IPS-11a (cell line): ENCODE results near the gene SHLD2.
"Not testable (repeated sequence)": the region's sequence is repeated elsewhere in the genome, so short reads cannot be mapped to it uniquely, and the experiment has no call there.

ENCODE experiments used
- H3K4me3 ChIP-seq: one replicate; pipeline ENCODE4 v1.5.1; 2013; ENCODE audit warnings: low read depth, low read length, control low read depth

SHLD2 gene, protein sequence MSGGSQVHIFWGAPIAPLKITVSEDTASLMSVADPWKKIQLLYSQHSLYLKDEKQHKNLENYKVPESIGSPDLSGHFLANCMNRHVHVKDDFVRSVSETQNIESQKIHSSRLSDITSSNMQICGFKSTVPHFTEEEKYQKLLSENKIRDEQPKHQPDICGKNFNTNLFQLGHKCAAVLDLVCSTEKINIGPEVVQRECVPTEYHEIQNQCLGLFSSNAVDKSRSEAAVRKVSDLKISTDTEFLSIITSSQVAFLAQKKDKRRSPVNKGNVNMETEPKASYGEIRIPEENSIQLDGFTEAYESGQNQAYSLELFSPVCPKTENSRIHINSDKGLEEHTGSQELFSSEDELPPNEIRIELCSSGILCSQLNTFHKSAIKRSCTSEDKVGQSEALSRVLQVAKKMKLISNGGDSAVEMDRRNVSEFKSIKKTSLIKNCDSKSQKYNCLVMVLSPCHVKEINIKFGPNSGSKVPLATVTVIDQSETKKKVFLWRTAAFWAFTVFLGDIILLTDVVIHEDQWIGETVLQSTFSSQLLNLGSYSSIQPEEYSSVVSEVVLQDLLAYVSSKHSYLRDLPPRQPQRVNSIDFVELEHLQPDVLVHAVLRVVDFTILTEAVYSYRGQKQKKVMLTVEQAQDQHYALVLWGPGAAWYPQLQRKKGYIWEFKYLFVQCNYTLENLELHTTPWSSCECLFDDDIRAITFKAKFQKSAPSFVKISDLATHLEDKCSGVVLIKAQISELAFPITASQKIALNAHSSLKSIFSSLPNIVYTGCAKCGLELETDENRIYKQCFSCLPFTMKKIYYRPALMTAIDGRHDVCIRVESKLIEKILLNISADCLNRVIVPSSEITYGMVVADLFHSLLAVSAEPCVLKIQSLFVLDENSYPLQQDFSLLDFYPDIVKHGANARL

DNA sequence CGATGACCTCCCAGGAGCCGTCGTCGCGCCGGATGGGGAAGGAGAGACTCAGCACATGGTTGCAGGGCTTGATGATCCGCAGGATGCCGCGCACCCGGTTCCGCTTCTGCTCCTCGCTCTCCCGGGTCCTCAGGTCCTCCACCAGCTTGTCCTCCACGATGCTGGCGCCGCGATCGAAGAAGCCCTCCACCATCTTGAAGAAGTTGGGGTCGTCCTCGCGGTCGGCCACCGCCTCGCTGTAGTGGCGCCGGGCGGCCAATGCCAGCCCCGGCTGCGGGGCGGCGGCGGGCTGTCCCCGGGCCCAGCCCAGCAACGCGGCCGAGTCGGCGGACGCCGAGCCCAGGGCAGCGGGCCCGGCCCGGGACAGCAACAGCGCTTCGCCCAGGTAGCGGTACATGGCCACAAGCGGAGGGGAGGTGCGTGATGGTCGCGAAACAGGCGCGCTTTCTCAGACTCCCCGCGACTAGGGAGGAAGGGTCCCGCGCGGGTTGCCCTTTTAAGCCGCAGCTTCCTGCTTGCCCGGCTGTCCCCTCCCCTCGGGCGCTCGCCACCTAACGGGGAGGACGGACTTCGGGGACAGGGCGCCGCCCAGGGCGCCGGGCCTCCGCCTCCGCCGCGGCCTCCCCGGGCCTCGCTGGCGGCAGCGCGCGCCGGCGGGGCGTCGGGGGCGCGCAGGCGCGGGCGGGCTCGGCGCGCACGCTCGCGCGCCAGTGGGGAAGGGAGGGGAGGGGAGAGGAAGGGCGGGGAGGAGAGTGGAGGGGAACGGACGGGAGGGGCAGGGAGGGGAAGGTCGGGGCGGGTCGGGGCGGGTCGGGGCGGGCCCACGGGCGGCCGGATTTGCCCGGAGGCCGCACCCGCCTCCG is at the start of gene SHLD2, which contains the start of gene GLUD1:
SHLD2 (plus strand) TSS at position 834 of the 863 bp plus-strand sequence. CDS start 56,149 bp downstream, outside the sequence.
GLUD1 (minus strand) TSS at position 471 of the 863 bp plus-strand sequence; CDS start at position 397, 74 bp downstream.
- peak within 1 kb of the TSS; percentile 64 for H3K4me3 ChIP-seq

DNA sequence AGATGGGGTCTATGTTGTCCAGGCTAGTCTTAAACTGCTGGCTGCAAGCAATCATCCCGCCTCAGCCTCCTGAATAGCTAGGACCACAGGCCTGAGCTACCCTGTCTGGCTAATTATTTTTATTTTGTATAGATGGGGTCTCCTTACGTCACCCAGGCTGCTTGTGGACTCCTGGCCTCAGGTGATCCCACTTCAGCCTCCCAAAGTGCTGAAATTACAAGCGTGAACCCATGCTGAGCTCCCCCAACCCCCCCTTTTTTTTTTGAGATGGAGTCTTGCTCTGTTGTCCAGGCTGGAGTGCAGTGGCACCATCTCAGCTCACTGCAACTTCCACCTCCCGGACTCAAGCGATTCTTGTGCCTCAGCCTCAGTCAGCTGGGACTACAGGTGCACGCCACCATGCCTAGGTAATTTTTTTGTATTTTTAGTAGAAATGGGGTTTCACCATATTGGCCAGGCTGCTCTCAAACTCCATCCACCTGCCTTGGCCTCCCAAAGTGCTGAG is 49.5 kb upstream of the SHLD2 start:
- H3K4me3 ChIP-seq: no peak overlapping the region

DNA sequence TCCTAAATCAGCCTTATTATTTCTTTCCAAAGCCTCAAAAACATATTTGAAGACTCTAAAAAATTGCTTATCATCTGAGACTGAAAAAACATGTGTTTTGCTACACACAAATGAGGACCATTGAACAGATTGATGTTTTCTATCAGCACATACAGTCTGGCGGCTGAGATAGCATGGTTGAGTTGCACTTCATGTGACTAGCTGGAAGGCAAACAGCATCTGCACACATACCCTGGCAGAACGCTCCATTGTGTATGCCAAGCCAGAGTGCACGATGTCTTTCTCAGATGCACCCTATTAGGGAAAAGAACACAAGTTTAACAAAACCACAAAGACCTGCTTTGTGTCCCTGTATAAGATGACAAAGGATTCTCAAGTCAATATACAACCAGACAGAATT is 41.9 kb upstream of the SHLD2 start:
- no peak overlapping the region for H3K4me3 ChIP-seq

DNA sequence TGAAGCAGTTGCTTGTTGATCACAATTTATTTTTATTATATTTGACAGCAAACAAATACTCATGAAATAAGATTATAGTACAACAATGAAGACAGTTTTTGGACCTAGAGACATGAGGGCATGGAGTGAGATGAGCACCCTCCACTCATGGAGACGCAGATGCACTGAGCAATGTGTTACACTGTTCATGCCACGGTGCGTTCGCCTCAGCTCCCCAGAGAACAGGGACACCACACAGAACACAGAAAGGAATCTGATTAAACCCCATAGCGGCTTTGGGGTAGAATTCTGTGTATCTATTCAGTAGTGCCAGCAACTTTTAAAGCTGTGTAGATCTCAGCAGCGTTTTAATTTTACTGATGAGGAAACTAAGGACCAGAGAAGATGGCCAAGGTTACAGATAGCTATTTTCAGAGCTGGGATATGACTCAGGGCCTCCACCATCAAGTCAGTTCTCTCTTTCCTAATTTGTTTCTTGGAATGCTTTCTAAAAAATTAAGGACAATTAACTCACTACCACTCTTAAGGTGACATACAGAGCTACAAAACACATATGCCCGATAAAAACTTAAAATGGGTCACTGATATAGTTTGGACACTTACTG is 41.3 kb upstream of the SHLD2 start:
- no peak overlapping the region for H3K4me3 ChIP-seq

DNA sequence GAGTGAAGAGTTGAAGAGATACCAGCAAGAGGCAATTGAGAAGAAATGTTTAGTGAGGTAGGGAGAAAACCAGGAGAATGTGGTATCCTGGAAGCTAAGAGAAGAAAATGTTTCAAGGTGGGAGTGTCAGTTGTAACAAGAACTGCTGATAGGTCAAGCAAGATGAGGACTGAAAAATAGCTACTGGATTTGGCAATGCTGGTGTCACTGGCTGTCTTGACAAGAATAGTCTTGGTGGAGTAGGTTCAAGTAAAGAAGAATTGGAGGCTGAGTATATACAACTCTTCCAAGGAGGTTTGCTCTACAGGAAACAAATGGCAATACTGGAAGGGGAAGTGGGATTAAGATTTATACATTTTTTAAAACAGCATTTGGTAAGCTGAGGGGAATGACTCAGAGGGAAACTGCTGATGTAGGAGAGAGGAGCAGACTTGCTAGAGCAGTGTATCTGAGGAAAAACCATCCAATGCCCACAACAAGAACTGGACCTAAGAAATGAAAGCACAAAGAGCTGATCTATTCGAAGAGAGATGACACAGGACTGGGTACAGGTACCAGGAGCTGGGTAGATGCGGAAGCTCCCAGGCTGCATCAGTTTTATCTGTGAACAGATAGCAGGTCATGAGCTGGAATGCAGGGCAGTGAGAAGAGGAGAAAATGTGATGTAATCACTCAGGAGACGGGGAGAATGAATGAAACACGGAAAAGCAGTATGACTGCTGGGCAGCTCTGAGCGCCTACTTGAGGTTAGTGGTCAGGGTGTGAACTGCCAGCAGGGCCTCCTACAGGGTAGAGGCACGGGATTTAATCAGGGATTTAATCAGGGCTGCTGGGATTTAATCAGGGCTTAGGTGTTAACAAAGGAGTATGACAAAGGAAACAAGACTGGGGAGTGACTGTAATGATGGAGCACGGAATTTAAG is 40.4 kb upstream of the SHLD2 start:
- H3K4me3 ChIP-seq: no peak overlapping the region

DNA sequence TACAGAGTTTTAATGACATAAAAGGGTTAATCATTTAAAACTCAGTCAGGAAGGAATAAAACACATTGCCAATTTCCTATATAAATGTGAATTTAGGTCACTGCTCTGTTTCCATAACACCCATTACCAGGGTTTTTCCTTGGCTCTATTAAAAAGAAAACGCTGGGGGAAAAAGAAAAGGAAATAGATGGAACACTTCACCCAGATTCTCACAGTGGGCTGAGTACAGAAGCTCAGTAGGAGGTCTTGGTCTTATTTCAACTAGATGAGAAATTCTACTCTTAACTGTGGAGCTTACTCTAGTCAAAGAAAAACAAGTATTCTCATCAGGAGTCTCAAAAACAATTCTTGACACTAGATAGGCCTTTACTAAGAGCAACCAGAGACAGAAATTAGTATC is 36.8 kb upstream of the SHLD2 start:
- no peak overlapping the region for H3K4me3 ChIP-seq

DNA sequence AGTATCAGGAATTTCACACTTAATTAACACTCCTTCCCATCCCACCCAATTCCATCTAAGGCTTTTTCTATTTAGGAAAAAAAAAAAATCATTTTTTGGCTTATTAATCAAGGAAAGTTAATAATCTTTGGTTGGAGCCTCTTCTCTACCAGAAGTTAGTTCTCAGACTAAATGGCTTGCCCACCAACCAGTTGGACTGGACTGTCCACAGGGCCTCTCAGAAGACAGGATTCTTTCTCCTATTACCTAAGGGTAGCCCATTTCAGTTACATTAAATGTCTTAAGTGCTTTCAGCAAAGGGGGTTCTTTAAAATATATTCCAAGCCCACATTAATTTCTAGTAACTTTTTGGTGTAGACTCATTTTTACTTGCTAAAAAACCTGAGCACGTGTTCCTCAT is 35.6 kb upstream of the SHLD2 start:
- H3K4me3 ChIP-seq: no peak overlapping the region

DNA sequence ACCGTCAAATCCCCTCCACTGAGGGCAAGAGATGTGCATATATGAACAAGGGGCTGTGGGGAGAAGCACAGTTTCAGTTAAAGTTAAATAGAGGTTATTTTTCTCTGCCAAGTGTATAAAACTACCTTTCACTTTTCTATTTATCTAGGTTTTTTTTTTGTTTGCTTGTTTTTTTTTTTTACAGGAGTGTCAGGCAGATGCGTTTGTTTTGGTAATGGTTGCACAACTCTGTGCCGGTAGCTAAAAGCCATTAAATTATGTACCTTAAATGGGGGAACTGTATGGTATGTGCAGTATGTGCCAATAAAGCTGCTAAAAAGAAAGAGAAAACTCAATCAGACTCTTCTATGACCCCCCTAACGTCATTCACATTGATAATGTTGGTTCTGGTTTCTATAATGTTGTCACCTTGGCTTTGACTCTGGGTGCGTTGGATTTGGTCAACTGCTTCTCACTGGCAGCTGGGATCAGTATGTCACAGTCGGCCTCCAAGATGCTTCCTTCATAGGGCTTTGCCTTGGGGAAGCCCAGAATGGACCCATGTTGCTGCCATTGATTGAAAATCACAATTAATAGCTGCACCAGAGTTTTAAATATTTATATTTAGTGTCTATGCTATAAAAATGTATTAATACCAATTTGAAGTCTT is 34.6 kb upstream of the SHLD2 start:
- no peak overlapping the region for H3K4me3 ChIP-seq

DNA sequence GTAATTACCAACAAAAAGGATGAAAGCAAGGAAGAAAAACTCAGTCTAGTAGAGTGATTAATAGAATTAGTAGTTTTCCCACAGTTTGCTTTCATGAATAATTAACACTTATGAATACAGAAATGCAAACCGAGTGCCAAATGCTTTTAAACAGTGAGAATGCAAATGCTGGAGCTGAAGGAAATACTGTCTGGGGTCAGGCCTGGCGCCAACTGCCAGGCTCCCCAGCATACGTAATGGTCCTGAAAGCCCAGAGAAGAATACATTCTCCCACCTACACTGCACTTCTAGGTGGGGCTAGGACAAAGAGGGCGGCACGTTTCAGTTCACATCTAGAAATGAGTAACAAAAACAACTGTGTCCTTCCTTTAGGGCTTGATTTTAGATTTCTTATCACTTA is 30.4 kb upstream of the SHLD2 start:
- no peak overlapping the region for H3K4me3 ChIP-seq

DNA sequence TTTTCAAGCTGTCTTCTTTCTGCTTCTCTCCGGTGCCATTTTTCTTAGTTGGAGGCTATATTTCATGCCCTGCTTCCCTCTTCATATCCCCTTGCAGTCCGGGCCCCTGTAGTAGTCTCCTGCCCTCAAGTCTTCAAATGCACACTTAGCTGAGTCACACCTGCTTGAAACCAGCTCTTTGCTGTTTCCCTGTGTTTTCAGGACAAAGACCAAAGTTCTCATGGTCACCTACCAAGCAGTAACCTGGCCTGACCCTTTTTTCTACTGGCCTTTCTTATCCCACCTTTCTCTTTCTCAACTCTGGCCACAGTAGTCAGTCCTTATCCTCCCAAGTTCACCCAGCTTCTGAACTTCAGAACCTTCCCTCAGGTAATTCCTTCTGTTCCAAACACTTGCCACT is 28.8 kb upstream of the SHLD2 start:
- no peak overlapping the region for H3K4me3 ChIP-seq

DNA sequence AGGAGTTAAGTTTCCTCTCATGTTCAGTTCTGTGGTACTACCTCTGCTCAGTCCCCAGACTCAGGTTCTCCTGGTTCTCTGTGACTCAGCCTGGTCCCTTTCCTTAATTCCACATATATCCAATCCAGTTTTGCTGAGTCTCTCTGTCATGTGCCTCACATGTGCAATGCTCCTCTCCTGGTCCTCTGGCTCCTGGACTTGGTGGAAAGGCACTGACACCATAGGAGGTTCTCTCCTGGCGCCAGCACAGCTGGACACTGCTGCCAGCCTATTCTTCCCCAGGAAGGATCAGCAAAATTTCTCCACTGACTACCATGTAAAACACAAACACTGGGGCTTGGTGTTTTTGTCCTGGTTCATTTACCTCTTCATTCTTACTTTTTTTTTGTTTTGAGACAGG is 28.1 kb upstream of the SHLD2 start:
- no peak overlapping the region for H3K4me3 ChIP-seq

DNA sequence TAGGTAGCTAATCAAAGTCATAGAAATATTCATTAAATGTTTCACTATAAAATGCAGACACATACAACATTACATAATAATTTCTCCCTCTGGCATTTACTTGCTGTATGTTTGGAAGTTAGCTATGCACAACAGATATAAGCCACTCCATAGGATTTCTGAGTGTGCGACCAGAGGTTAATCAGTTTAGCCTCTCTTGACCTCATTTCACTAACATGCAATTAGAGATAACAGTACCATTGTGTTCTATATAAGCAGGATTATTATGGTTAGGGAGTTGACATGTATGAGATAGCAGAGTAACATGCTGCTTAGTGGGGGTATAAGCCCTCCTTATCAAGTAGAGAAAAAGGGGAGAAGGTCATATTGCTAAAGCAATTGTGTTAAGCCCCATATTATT is 26.7 kb upstream of the SHLD2 start:
- H3K4me3 ChIP-seq: no peak overlapping the region

DNA sequence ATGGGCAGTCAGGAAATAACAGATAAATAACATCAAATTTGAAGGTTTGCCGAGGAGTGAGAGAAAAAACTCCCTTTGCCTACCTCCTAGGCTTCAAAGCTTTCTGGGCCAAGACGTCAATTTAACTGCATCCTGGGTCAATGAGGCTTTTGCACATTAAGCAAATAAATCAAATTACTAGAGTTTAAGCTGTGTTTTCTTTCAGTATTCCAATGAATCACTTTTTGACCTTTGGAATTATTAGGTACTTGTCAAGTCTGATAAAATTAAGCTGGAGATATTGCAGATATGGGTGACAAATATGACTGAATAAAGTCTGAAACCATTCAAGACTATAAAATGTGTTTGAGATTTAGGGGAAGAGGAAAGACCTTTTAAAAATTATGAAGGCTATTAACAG is 22.6 kb upstream of the SHLD2 start:
- no peak overlapping the region for H3K4me3 ChIP-seq

DNA sequence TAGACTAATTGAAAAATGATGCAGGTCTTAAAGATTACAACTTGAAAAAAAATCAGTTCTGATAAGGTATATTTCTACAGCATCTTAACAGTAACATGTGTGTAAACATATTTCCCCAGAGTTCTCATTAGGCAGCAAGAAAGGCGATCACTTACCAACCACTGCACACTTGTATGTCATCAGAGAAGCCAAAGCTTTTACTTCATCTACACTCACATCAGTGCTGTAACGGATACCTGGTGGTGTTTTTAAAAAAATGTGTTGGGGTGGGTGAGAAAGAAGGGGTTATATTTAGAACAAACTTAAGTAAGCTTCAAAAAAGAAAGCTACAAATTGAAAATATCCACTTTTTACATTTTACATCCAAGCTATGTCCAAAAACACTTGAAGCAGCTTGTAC is 18.6 kb upstream of the SHLD2 start:
- H3K4me3 ChIP-seq: not testable (repeated sequence)

DNA sequence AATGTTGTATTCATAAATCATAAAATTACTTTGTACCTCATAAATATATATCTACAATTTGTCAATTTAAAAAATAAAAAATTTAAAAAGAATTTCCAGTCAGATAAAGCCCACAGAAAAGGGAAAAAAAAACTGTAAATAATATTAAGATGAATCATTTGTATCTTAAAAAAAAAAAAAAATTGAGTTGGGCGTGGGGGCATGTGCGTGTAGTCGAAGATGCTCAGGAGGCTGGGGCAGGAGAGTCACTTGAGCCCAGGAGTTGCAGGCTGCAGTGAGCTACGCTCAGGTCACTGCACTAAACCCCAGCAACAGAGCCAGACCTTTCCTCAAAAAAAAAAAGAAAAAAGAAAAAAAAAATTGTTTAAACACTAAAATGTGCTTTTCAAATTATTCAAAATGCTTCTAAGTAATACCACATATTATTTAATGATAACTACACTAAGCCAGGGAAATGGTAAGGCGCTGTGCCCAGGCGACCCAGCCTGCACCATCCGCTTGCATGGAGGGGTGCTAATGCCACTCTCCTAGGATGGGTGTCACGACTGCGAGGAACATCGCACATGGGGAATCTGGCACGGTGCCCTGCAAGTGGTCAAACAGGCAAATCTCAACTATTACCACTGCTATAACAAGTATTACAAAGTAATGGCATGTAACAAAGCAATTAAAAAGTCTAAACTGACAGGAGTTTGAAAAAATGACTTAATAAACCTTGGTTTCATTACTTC is 15.7 kb upstream of the SHLD2 start:
- H3K4me3 ChIP-seq: no peak overlapping the region

DNA sequence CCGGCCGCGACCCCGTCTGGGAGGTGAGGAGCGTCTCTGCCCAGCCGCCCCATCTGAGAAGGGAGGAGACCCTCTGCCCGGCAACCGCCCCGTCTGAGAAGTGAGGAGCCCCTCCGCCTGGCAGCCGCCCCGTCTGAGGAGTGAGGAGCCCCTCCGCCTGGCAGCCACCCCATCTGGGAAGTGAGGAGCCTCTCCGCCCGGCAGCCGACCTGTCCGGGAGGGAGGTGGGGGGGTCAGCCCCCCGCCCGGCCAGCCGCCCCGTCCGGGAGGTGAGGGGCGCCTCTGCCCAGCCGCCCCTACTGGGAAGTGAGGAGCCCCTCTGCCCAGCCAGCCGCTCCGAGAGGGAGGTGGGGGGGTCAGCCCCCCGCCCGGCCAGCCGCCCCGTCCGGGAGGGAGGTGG is 14.4 kb upstream of the SHLD2 start:
- not testable (repeated sequence) for H3K4me3 ChIP-seq

DNA sequence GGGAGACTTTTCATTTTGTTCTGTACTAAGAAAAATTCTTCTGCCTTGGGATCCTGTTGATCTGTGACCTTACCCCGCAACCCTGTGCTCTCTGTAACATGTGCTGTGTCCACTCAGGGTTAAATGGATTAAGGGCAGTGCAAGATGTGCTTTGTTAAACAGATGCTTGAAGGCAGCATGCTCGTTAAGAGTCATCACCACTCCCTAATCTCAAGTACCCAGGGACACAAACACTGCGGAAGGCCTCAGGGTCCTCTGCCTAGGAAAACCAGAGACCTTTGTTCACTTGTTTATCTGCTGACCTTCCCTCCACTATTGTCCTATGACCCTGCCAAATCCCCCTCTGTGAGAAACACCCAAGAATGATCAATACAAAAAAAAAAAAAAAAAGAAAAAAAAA is 13.4 kb upstream of the SHLD2 start:
- H3K4me3 ChIP-seq: not testable (repeated sequence)

DNA sequence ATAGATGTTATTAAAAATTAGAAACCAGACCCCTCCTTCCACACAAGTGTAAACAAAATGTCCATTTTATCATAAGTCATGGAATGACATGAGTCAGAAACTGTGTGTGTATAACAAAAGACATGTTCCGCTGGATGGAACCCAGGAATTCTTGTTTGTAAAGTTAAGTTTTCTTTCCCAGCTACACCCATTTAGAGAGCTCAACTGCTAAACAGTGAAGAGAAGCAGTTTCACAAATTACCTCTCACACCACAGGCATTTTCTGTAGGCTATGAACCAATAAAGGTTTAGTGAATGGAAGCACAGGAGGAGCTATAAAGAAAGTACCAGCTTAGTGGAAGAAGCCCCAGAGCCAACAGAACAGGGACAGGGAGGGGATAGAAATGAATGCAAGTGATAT is 12.8 kb upstream of the SHLD2 start:
- not testable (repeated sequence) for H3K4me3 ChIP-seq
